GM12878 (cell line): Measurements from ENCODE around the gene UBAC2. TPM values are rescaled to one million over a fixed set of nuclear protein-coding genes. Genes with fewer than 3 reads are reported as not detected.

ENCODE experiments used
- BHLHE40 ChIP-seq, 2 experiments: fragments of 450-650 bp in 1 of 2; IDR thresholded peaks; 2 replicates each; pipeline ENCODE4 v1.6.1; 2011 to 2017; ENCODE audit warnings: low read depth in 2 of 2, borderline replicate concordance in 1 of 2, improper control_type of control experiment in 1 of 2, low read length in 1 of 2, mild to moderate bottlenecking in 1 of 2
- CEBPB ChIP-seq, 2 experiments: fragments of 150-350 bp in 1 of 2; IDR thresholded peaks; 2 replicates each; pipeline ENCODE4 v1.6.1; 2012 to 2014; ENCODE audit warnings: low read depth in 2 of 2, low read length in 2 of 2, borderline replicate concordance in 1 of 2, inconsistent platforms in 1 of 2
- CHD1 ChIP-seq: IDR thresholded peaks from 2 replicates; pipeline ENCODE4 v1.6.1; 2012; ENCODE audit warnings: low read depth, low read length, improper control_type of control experiment
- IRF5 ChIP-seq: fragments of 450-650 bp; IDR thresholded peaks from 2 replicates; pipeline ENCODE4 v1.6.1; 2017; ENCODE audit warnings: borderline replicate concordance
- JUNB ChIP-seq: IDR thresholded peaks from 2 replicates; pipeline ENCODE4 v1.6.1; 2016; ENCODE audit warnings: antibody characterized with exemption, mild to moderate bottlenecking
- MLLT1 ChIP-seq: fragments of 450-650 bp; IDR thresholded peaks from 2 replicates; pipeline ENCODE4 v1.6.1; 2016; ENCODE audit warnings: mild to moderate bottlenecking
- POLR2AphosphoS5 ChIP-seq: IDR thresholded peaks from 2 replicates; pipeline ENCODE4 v1.6.1; 2011; ENCODE audit warnings: mild to moderate bottlenecking, low read length, inconsistent platforms
- RB1 ChIP-seq: fragments of 450-650 bp; formaldehyde crosslinking; IDR thresholded peaks from 2 replicates; pipeline ENCODE4 v1.6.1; 2017; ENCODE audit warnings: mild to moderate bottlenecking, borderline replicate concordance
- RUNX3 ChIP-seq: IDR thresholded peaks from 2 replicates; pipeline ENCODE4 v1.6.1; 2012; ENCODE audit warnings: low read length, inconsistent platforms
- SKIL ChIP-seq: fragments of 450-650 bp; IDR thresholded peaks from 2 replicates; pipeline ENCODE4 v1.6.1; 2017; ENCODE audit warnings: mild to moderate bottlenecking, low read depth, inconsistent platforms; ENCODE audit not compliant: poor library complexity, severe bottlenecking
- TBL1XR1 ChIP-seq: IDR thresholded peaks from 2 replicates; pipeline ENCODE4 v1.6.1; 2012; ENCODE audit warnings: low read depth, low read length, improper control_type of control experiment
- USF2 ChIP-seq: IDR thresholded peaks from 2 replicates; pipeline ENCODE4 v1.6.1; 2011; ENCODE audit warnings: low read depth, low read length, improper control_type of control experiment, borderline replicate concordance
- ZBTB33 ChIP-seq: fragments of 450-650 bp; IDR thresholded peaks from 2 replicates; pipeline ENCODE4 v1.6.1; 2017; ENCODE audit warnings: mild to moderate bottlenecking
- ZNF687 ChIP-seq: fragments of 450-650 bp; IDR thresholded peaks from 2 replicates; pipeline ENCODE4 v1.6.1; 2017; ENCODE audit warnings: mild to moderate bottlenecking, moderate library complexity
- ZZZ3 ChIP-seq: IDR thresholded peaks from 2 replicates; pipeline ENCODE4 v1.6.1; 2011; ENCODE audit warnings: low read depth; ENCODE audit not compliant: control insufficient read depth, insufficient read length
- polyA plus RNA-seq, 11 experiments: library from polyadenylated mRNA; depleted of rRNA in 4 of 11; unstranded in 6 of 11; stranded (reverse) in 5 of 11; fragments of >200 nt; fragmentation: Nextera tagmentation in 4 of 11; fragmentation: Illumina TruSeq in 1 of 11; extraction: Ambion mirVana in 4 of 11; extraction: Trizol in 1 of 11; gene quantifications; 1 replicate in 1 of 11; 2 replicates in 10 of 11; pipeline versions ENCODE4 v1.2.1 to v1.2.3, GENCODE V29; 2011 to 2016; ENCODE audit warnings: inconsistent platforms in 2 of 11, missing spikeins in 2 of 11, low read depth in 1 of 11
- total RNA-seq, 4 experiments: library from RNA; depleted of rRNA in 3 of 4; stranded (reverse); fragments of >200 nt in 3 of 4; fragmentation: Illumina TruSeq in 1 of 4; extraction: Trizol in 1 of 4; gene quantifications; 2 replicates each; pipeline versions ENCODE4 v1.2.1 to v1.2.3, GENCODE V29; 2013 to 2021

The UBAC2 gene
- total and polyA plus RNA-seq, 10 of the 15 experiments (the other 5 are each of a cell fraction or from before 2014, with no cell fraction given): 3.0 to 54.6 (median 17.4) TPM

GRCh38 chr13:99386911-99387788, 186.5 kb downstream of the UBAC2 start (continued):
- TF ChIP-seq RB1 (no peak), POLR2AphosphoS5 (no peak), ZZZ3 (no peak), MLLT1 (peak; percentile 66), RUNX3 (peak; percentile 75), SKIL (peak; percentile 76), ZNF687 (peak; percentile 86), BHLHE40 (IDR thresholded peaks at IDR 0.05; ENCODE audit: borderline replicate concordance in 1 of 2, low read depth in 2 of 2, low read length in 1 of 2) (peak; percentile 69 to 79; a peak in 3 of 4 replicates), JUNB (no peak), USF2 (no peak; the same call in 1 of the 2 replicates), ZBTB33 (no peak), CHD1 (no peak), IRF5 (no peak), CEBPB (IDR thresholded peaks at IDR 0.05; ENCODE audit: borderline replicate concordance in 1 of 2, low read depth in 2 of 2, low read length in 2 of 2) (no peak), TBL1XR1 (peak; percentile 72; the same call in 1 of the 2 replicates)
